Right ventricle myocardium superior (tissue), 1 donor: Measurements from ENCODE around the gene CEBPB. TPM values are rescaled to one million over a fixed set of nuclear protein-coding genes. Genes with fewer than 3 reads are reported as not detected.
"Not testable (repeated sequence)": the region's sequence is repeated elsewhere in the genome, so short reads cannot be mapped to it uniquely, and the experiment has no call there.

ENCODE experiments used
- ATAC-seq: fragments of 200-7000 bp; cut with Tn5 transposase; one replicate; pipeline ENCODE4 v1.9.1; 2020; ENCODE audit warnings: mild to moderate bottlenecking; ENCODE audit not compliant: poor library complexity
- DNase-seq: peaks from one replicate; pipeline ENCODE4 v3.0.0-alpha.2; 2020
- intact Hi-C: fragments of 100-400 bp; cut with DNase I; formaldehyde crosslinking; loops from one replicate; pipeline ENCODE4 v1.11.2; 2022
- total RNA-seq: library from RNA; stranded (reverse); fragmentation: NEBNext Ultra II Directional; extraction: Animal tissue kit (Norgen Biotek cat#: 25700); gene quantifications from one replicate; pipeline ENCODE4 v1.2.1, GENCODE V29; 2021
- donor health status: DM: no; HTN: yes; CAD: no; lungs with severe emphysema.

CEBPB gene
- total RNA-seq, 1 donor from 2014 or later = 57.3 TPM

DNA sequence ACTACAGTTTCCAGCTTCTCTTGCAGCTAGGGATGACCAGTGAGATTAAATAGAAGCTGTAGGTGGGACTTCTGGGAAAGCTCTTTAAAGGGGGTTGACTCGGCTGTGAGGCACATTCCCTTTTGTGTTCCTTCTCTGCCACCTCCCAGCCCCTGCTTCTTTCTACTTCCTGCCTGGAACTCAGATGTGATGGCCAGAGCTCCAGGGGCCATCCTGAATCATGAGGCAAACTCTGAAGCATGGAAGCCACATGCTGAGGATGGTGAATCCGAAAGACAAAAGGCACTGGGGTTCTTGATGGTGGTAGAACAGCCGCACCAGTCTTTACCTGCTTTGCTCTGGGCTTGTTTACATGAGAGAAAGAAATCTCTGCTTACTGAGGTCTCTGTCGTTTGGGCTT is 9.1 kb downstream of the CEBPB start:
- ATAC-seq (no peak), DNase-seq (no peak)
- intact Hi-C loops = no loop called here

DNA sequence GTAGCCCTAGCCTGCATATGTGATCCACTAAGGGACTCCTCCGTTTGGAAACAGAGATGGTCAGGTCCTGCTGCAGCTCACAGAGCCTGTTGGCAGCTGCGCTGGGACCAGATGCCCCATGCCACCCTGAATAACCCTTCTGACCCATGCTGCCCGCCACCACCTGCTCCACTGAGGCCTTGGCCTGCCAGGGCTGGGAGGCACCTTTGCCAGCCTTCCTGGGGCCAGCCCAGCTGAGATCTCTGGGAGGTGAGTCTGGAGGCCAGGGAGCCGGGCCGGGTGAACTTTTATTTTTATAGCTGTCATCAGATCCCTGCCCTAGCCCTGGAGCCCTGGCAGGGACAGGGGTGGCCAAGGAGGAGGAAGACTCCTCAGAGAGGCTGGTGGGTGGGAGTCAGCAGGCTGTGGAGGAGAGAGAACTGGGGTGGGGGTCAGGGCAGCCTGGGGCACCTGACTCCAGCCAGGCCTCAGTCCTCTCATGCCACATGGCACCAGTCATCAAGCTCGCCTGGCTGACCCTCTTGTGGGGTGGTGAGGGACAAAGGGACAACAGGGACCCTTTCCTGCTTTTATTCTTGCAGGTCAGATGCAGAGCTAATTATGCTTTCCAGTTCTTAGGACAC is 10.0 kb downstream of the CEBPB start:
- peak; percentile 79 for ATAC-seq
- no peak for DNase-seq
- intact Hi-C loops = no loop called here

DNA sequence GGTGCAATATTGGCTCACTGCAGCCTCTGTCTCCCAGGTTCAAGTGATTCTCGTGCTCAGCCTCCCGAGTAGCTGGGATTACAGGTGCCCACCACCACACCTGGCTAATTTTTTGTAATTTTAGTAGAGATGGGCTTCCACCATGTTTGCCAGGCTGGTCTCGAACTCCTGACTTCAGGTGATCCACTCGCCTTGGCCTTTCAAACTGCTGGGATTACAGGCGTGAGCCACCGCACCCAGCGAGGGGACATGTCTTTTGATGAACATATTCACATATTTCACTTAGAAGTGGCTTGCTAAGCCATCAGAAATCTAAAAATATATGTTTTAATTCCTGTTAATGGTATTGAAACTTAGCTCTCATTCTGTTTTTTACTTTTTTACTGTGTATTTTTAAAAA is 11.1 kb downstream of the CEBPB start:
- ATAC-seq, DNase-seq, intact Hi-C loops: not testable (repeated sequence)

DNA sequence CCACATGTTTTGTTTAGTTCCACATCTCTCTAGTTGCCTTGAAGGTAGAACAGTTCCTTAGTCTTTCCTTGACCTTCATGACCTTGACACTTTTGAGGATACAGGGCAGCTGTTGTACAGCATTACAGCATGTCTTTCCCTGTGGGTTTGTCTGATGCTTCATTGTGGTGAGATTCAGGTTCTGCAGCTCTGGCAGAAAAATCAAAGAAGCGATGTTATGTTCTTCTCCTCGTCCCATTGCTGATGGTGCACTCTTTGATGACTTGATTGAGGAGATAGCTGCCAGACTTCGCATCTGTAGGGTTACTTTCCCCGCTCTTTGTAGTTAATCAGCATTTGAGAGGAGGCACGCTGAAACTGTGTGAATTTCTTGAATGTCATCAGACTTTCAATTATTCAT is 12.0 kb downstream of the CEBPB start:
- DNase-seq (no peak), ATAC-seq (no peak)
- intact Hi-C loops = no loop called here

DNA sequence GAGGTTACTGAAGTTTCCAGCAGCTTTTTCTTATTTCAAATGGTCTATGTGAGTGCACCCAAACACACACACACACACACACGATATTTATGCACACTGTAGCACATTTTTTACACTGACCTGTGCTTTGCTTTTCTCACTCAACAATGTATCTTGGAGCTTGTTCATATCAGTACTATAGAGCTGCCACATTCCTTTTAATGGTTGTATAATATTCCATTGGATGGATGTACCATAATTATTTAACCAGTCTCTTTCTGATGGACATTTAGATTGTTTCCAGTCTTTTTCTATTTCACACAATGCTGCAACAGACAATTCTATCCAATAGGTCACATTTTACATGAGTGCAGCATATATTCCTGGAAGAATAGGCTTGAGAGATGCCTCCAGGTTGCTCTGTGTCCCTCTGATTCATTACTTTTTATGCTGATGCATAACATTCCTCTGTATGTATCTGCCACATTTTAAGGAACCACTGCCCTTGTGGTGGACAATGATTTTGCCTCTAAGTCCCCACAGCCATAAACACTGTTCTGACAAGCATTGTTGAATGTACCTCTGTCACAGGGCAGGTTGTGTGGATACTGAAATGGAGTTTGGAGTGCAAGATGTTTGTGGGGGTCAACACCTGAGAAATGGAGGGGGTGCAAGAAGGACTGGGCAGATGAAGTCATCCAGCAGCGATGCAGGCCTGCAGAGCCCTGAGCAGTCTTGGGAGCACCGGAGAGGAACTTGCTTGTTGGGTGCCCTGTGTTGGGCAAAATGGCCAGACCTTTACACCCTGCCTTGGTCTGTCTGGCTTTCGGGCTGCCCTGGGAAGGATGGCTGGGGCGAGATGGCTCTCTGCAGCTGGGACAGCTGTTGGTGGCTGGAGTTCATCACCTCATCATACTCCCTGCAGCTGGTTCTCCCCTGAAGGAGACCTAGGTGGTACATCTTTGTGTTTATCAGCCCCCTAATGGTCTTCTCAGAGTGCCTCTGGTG is 13.6 kb downstream of the CEBPB start:
- DNase-seq (no peak), ATAC-seq (no peak)
- intact Hi-C loops = no loop called here

DNA sequence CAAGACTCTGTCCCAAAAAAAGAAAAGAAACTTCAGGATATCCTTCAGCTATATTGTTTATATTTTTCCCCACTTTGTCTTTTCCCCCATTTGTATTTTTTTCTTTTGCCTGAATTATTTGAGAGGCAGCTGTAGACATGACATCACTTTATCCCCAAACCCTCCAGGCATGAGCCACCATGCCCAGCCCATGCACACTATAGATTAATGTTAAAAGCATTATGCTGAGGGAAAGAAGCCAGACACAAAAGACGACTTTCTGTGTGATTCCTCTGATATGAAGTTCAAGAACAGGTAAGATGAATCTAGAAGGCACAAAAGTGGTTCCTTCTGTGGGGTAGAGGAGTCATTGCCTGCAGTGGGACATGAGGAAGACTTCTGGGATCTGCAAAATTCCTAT is 16.4 kb downstream of the CEBPB start:
- intact Hi-C loops = no loop called here
- ATAC-seq (no peak), DNase-seq (no peak)

DNA sequence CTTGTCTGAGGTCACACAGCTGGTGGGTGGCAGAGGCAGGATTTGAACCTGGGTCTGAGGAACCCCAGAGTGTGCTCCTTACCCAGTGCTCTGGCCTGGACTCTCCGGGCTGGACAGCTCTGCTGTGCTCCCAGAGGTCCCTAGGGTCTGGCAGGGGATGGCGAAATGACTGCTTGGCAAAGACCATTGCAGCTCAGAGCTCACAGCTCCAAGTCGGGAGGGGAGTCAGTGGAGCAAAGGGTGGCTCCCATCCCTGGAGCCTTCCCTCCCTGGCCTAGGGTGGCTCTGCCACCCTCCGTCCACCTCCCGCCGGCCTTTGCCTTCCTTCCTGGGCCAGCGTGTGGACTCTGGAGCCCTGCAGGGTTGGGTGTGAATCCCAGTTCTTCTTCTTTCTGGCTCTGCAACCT is 17.5 kb downstream of the CEBPB start:
- no peak for DNase-seq
- intact Hi-C loops = no loop called here
- peak; percentile 29 for ATAC-seq

DNA sequence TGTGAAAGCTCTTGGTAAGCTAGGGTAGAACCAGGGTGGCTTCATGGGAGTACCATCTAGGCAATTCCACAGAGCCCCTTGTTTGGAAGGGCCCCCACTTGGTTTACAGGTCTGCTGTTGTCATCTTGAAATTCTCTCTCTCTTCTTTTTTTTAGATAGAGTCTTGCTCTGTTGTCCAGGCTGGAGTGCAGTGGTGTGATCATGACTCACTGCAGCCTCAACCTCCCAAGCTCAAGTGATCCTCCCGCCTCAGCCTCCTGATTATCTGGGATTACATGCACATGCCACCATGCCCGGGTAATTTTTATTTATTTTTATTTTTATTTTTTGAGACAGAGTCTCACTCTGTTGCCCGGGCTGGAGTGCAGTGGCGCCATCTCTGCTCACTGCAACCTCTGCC is 18.2 kb downstream of the CEBPB start:
- DNase-seq, ATAC-seq, intact Hi-C loops: not testable (repeated sequence)

DNA sequence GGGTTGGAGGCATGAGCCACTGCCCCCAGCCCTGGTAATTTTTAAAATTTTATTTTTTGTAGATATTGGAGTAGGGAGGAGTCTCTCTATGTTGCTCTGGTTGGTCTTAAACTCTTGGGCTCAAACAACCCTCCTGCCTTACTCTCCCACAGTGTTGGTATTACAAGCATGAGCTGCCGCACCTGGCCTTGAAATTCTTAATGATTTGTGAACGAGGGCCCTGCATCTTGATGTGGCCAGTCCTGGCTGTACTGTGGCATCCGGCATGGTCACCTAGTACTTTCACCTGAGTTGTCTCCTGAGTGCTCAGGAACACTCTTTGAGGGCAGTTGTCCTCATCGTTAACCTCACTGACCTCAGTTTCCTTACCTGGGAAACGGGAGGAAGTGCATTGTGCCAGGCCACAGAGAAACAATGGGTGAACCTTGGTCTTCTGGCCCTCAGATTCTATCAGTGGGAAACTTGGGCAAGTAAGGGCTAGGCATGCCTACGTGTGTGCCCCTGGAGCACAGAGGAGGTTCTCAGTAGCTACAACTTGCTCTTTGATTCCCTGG is 19.5 kb downstream of the CEBPB start:
- DNase-seq = no peak
- intact Hi-C loops = no loop called here
- ATAC-seq = no peak

DNA sequence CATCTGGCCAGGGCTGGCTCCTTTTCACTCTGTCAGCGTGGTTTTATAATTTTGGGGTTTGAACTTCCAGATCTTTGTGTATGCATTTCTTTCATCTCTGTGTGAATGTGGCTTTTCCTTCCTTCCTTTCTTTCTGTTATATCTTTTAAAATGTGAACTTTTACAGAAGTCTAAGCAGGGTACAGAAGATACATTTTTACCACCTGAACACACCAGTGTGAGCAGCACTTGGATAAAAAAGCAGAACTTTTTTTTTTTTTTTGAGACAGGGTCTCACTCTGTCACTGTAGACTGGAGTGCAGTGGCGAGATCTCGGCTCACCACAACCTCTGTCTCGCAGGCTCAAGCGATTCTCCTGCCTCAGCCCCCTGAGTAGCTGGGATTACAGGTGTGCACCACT is 20.5 kb downstream of the CEBPB start:
- no peak for ATAC-seq
- intact Hi-C loops = no loop called here
- DNase-seq = no peak

DNA sequence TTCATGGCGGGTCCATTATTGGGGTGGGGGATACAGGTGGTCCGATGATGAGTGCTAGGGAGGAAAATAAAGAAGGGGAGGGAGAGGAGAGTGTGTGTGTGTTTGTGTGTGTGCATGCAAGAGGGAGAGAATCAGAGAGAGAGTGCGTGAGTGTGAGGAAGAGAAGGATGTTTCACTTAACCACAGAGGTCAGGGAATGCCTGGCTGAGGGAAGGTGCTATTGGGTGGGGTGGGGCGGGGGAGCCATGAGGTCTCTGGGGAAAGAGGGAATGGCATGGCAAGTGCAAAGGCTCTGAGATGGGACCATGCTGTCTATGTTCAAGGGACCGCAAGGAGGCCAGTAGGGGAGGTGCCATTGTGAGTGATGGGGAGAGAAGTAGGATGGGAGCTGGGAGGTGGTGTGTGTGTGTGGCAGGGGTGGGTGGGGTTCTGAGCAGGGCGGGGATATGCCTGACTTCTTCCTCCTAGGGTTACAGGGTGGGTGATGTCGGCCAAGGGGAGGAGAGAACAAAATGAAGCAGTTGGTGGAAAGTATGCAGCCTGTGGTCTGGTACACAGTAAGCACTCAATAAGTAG is 23.0 kb downstream of the CEBPB start:
- DNase-seq = no peak
- no peak for ATAC-seq
- intact Hi-C loops = no loop called here

DNA sequence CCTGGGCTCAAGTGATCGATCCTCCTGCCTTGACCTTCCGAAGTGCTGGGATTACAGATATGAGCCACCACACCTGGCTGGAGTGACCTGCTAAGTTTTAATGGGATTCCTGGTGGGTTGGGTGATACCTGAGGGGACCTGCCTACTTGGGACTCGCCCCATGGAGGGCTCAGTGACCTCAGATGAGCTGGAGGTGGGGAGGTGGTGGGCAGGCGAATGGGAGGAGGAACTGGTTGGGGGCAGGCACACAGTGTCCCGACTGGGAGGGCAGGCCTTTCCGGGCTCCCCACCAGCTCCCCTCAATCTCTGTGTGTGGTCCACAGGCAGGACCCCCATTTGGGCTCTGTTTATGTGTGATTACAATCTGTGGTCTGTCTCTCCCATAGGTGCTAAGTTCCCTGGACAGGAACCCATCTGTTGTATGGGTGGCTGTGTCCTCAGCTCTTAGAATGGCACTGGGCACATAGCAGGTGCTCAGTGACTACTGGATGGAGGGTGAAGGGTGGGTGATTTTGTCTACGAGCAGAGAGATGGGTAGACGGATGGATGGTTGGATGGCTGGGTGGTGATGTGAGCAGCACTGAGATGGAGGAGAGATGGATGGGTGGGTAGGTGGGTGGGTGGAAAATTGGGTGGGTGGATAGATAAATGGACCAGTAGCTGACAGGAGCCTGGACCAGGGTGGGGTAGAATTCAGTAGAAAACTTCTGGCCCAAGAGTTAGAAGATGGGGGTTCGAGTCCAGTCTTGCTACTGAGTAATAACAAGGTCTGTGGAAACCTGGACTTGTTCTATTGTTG is 23.8 kb downstream of the CEBPB start:
- intact Hi-C loops = no loop called here
- ATAC-seq = no peak
- DNase-seq = no peak

DNA sequence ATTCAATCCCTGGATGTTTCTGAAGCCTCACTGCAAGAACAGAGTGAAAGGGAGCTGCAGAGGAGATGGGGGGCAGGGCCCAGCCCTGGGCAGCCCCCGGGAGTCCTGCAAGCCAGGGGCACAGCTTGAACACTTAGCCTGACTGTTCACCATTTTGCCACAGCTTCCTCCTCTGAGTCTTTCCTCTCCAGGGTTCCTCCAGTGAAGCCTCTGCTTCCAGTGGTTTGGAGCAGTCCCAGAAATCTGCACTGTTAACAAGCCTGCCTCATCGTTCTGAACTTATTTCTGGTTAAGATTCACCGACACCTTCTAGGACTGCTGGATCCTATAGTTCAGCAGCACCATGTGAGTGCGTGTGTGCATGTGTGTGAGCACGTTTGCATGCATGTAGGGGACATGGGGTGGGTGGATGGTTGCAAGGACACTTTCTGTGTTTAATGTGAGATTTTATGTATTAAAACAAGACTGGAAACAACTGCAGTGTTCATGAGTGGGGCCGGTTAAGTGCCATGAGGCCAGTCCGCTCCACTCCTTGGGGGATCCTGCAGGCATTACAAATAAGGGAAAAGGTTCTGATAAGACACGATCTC is 24.6 kb downstream of the CEBPB start:
- intact Hi-C loops = no loop called here
- ATAC-seq (peak; percentile 24), DNase-seq (no peak)

DNA sequence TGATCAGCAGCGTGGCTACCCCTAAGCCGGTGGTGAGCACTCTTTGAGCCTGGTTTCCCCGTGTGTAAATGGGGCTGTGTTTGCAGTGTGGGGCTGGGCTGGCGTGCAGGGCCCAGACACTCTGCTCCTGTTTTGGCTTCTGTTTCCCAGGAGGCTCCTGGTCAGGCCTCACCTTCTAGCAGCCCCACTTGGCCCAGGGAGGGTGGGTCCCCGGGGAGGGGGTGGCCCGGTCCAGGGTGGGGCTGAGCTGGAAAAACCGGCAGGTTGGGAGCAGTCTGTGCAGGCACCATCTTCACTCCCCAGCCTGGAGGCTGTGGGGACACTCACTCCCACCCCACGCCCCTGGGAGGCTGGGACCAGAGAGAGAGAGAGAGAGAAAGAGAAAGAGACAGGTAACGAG is 25.3 kb downstream of the CEBPB start:
- no peak for ATAC-seq
- intact Hi-C loops = no loop called here
- no peak for DNase-seq

DNA sequence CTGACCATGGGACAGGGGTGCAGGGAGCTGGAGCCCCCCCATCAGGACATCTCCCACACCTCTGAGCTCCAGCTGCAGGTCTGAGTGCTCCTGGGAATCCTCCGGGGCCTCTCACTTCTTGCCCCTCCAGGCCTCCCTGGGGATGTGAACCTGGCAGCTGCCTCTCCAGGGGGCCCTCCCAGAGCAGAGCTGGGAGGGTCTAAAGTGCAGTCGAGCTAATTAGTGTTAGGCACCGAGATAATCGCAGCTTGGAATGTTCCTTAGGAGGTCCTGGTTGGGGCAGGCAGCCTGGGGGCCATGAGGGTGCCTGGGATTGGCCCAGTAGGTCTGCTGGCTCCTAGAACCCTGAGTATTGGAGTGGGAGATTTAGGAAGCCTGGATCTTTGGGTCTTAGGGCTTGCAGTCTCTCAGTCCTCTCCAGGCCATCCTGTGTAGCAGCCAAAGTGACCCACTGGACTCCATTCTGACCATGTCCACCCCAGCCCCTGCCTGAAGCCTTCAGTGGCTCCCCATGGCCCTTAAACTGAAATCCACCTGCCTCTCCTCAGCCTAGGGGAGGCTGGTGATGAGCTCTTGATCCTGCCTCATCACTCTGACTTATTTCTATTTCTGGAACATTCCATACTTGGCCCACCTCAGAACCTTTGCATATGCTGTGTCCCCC is 26.0 kb downstream of the CEBPB start:
- DNase-seq = no peak
- intact Hi-C loops = no loop called here
- ATAC-seq = no peak

DNA sequence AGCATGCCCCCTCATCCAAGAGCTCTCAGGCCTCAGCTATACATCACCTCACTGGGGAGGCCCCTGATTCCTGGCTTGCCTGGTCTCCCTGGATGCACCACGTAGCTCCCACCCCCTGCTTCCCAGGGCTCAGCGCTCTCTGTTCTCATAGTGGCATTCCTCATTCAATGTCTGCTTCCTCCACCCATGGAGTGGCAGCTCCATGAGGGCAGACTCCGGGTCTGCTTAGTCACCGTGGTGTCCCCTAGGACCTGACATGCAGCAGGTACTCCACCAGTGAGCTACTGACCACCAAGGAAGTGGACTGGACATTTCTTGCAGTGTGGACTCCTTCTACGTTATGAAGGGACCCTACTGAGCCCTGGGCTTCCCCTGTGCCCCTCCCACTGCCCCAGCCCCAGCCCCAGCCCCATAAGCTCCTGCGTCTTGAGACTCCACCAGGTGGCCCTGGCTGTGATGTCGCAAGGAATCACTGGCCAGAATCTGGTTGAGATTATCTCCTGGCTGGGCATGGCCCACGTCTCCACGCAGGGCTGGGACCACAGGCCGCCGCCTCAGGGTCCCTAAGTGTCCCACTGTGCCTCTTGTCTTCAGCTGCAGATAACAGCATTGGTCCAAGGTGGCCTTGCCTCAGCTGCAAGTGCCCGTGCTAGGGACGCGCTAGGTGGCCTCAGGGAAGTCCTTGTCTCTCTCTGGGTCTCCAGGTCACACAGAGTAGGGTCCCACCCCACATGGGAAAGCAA is 26.7 kb downstream of the CEBPB start:
- intact Hi-C loops = no loop called here

DNA sequence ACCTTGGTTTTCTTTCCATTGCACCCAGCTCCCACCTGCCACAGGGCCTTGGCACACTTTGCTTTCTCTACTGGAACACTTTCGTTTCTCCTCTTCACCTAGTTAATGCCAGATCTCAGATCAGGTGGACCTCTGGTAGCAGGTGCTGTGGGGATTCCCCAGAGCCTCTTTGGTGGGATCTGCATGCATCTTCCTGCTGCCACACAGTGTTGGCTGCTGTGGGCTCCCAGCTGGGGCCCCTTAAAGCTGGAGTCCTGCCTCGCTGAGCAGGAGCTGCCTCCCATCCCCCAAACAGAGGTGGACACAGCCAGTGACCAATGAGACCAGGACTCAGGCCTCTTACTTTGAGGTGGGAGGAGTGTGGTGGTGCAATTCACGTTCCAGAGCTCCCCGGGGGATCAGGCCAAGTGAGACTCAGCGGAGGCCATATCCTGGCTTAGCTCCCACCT is 28.4 kb downstream of the CEBPB start:
- ATAC-seq (no peak), DNase-seq (no peak)

More for the DNA sequence above, 26.7 kb downstream of the CEBPB start:
- DNase-seq = no peak
- no peak for ATAC-seq

More for the DNA sequence above, 28.4 kb downstream of the CEBPB start:
- intact Hi-C loops = no loop called here
